Stimulated activated CD8-positive, alpha-beta memory T cell treated with anti-CD3 and anti-CD28 coated beads, Interleukin-2, amount 100 ng/mL, for 48 hours (primary cell): ENCODE measurements around the gene COLEC12.

Experiments used
- DNase-seq, 2 donors: peaks; one replicate each; pipeline ENCODE4 v3.0.0-alpha.2; 2020; ENCODE audit warnings: low read depth in 2 of 2

COLEC12 gene

DNA sequence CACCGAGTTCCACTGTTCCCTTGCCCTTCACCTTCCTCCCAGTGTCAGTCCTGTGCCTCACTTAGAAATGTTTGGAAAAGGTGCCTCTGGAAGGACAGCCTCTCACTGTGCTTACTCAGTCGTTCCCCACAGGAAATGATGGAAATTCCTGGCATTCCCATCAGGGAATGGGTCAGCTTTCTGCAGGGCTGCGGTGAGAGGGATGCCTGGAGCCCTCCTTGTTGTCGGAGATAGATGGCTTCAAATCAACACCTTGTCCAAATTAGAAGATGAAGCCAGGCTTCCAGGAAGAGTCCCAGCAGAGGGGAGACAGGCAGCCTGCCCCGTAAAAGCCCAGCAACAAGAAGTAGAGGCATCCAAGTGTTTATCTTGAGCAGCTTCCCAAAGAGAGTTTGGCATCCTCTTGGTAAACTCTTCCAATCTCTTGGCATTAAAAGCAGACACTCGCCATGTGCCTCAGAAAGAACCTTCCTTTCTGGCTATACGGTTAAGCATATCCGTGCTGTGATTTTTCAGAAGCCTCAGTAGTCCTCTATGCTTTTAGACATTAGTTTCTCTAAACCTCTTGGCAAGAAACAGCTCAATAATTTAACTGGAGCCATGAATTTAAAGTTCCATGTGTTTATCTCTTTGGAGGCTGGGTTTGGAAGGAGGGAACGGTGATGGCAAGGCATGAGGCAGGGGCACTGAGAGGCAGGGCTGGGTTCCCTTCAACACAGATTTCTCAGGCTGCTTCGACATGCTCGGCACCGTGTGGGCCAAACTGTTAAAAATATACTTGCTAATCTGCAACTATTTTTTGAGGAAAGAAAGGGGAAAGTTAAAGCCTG is 25.1 kb downstream of the COLEC12 start:
- DNase-seq = no peak

DNA sequence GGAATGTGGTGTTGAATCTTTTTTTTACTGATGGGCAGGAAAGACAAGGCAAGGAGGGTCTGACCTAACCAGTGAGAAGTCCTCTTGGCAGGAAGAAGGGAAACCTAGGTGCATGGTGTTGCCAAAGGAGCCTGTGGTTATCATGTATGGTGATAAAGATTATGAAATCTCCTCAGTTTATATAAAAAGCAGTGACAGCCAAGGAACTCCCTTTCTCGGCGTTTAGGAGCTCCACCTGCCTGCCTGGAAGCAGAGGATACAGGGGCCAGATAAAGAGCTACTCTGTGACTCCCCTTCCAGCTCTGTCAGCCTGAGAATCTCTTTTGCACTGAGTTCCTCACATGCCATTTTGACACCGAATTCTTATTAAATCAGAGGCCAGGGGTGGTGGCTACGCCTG is 26.1 kb downstream of the COLEC12 start:
- no peak for DNase-seq

DNA sequence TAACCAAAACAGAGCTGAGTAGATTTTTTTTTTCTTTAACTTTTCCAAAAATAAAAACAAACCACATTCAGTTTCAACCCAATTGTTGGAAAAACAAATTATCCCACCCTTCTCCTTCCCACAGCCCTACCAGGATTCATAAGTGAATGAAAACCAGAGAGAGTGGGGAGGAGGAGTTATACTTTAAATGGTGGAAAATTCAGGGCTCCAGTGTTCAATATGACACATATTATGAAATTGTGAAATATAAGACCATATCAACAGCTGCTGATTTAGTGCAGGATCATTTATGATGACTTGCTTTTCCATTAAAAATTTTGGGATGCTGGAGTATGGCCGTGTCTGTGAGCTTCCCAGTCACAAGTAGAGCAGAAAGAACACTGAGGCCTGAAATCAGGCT is 26.7 kb downstream of the COLEC12 start:
- DNase-seq = no peak

DNA sequence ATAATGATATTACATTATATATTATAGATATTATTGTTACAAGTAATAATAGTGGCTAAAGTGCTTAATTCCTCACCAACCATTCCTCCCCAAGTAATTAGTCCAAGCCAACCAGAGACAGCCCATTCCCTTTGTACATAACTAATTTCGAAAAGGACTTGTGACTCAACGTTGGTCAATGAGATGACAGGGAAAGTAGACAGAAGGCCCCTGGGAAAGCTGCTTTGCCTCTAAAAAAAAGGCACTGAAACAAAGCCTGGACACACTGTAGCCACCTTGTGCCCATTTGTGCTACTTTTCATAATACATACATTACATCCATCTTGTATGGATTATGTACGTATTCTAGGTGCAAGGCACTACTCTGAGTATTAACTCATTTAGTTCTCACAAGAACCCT is 28.8 kb downstream of the COLEC12 start:
- DNase-seq = no peak

DNA sequence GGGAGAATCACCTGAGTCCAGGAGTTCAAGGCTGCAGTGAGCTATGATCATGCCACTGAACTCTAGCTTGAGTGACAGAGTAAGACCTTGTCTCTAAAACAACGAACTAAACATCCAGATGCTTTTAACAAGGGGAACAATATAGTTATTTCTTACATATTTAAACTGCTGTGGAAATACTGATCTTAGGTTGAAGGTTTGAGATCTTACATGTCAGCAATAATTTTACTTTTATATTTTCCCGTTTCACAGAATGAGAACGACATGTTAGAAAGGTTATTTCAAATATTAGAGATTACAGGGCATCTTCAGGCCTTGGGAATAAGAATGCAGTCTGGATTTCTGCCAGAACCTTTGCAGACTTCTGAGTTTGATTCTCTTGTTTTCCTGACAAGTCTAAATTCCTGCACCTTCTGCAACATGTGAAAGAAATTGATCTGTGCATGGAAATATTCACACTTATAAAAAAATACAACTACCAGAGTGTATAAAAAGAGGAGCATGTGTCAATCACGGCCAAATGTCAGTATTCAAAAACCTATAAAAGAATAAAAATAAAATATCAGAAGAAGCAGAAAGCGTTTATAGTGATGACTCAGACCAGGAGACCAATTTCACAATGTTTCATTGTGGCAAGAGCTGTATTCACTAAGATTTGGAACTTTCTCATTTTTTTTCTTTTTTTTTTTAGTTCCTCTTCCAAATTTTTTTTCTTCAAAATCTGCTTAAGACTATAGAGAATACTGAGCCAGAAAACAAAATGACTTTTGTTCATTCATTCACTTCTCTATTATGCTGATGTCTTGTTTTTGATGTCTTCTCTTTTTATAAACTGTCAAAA is 29.6 kb downstream of the COLEC12 start:
- no peak for DNase-seq

DNA sequence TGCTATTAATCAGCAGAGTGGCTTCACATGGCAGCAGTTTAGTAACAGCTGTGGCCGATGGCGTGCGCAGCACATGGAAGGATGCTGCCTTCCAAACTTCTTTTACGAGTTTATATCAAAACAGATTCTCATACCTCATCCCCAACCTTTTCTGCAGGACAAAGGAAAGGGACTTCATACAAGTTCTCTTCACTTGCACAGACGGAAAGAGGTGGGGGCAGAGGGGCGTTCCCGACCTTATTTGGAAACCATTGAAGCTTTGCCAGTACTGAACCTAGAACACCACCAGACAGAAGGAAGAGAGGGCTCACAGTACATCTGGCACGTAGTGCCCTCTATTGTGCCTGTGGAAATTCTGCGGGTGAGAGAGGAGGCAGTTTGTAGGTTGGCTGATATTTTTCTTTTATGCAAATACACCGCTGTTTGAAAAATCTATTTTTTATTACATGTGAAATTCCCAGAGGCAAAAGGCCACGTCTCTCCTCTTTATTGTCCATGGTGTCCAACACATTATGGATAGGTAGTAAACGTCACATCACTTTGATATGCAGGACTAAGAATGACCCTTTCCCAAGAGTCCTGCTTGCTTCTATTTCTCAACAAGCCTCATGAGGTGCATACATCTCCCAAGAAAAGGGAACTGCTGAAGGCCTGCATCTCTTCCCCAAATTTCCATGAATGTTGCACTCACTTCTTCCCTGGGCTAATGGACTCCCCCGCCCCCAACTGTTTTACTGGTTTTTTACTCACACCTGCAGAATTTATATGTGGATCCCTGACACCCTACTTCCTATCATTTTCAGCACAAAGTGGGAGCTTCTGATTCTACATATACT is 31.3 kb downstream of the COLEC12 start:
- DNase-seq = no peak

DNA sequence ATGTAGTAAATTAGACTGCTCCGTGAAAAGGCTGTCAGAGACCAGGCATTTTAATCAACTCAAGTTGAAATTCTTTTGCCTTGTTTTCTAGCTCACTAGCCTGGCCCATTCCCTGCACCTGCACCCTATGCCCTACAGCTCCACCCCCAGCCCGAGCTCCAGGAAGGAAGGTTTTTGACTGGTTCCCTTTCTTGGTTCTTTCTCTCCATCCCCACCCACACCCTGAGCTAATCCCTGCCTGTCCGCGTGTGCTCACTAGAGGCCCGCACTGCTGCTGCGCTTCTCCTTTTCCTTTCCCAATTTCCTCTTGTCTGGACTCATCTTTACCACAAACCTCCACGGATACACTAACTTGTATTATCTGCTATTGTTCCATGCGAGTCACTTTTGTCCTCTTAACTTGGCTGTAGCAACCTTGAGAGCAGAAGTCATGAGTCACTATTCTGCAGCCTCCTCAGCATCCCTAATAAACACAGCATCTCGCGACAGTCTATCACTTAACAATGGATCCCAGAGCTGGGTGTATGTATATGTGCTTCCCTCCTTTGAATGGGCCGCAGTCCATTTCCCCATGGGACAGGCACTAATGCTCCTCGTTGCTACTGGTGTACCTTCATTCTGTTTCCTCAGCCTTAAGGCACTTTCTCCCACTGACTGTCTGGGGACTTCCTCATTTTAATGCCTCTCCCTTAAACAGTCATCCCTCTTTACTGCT is 36.5 kb downstream of the COLEC12 start:
- DNase-seq = no peak

DNA sequence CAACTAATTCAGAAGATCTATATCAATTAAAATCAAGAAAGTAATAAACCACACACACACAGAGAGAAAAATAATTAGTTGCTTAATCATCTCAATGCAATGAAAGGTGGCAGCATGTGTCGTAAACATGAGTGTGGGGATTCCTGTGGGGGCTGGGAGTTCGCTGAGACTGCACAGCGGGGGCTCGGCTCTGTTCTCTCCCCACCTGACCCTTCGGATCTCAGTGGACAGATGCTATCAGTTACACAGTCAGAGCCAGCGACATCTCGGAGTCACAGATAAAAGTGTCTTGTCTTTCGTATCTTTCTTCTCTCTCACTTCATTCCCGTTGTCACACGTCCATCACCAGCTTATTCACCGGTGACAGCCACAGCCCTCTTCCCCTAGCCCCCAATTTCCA is 37.1 kb downstream of the COLEC12 start:
- DNase-seq = no peak

DNA sequence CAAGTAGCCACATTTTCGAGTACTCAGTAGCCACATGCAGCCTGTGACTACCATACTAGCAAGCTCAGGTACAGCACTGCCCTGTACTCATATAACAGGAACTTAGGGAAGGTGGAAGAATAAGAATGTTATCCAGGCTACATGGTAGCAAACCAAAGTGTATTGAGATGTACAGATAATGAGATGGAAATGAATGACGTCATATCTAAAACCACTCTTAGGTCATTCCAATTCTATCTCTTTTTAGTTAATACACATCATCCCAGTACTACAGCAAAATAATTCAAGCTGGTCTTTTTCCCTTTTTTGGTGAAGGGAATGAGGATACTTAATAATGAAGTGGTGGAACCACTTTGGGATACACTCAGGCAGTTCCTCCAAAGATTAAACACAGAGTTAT is 38.7 kb downstream of the COLEC12 start:
- no peak for DNase-seq

DNA sequence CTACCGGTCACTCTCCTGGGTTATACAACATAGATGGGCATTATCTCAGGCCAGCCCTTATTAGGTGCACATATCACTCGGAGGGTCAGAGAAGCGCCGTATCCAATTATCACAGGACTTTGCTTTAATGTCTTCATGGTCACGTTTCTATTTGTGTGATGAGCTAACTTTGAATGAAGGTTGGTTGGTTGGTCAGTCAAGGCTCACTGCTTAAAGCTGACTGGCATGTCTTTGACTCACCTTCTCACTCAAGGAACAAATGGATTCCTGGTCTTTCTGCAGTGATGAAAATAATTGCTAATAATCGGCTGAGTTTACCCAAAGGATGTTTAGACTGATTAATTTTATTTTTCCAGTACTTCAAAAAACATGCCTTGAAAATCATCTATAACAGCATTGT is 39.7 kb downstream of the COLEC12 start:
- DNase-seq = no peak

DNA sequence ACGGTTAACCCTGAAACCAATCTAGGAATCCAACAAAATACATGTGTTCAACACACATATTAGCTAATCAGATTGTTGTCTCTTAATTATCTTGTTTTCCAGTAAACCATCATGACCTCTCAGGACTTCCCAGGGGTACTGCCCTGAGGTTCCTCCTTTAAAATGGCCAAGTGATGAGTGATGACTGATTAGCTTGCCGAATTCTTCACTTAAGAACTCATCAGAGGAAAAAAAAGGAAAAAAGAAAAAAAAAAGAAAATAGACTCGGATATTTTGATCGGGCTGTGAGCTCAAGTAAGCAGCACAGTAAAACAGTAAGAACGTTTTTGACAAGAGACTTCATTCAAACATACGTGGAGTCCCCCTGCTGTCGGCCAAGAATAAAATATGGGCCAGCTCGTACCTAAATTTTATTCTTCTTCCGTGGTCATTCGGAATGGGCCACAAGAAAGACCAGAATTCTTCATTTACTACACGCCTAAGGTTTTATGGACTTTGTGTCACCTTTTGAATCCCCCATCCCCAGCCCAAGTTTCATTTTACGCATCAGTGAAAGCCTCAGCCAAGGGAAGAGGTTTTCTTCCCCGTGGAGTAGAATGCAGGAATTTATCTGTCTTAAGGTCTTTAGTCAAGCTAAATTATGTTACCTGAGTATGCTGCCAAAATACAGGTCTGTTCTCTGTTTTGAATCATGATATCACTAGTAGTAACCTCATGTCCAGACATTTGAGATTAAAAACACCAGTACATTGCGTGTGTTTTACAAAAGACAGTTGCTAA is 40.5 kb downstream of the COLEC12 start:
- DNase-seq = no peak

DNA sequence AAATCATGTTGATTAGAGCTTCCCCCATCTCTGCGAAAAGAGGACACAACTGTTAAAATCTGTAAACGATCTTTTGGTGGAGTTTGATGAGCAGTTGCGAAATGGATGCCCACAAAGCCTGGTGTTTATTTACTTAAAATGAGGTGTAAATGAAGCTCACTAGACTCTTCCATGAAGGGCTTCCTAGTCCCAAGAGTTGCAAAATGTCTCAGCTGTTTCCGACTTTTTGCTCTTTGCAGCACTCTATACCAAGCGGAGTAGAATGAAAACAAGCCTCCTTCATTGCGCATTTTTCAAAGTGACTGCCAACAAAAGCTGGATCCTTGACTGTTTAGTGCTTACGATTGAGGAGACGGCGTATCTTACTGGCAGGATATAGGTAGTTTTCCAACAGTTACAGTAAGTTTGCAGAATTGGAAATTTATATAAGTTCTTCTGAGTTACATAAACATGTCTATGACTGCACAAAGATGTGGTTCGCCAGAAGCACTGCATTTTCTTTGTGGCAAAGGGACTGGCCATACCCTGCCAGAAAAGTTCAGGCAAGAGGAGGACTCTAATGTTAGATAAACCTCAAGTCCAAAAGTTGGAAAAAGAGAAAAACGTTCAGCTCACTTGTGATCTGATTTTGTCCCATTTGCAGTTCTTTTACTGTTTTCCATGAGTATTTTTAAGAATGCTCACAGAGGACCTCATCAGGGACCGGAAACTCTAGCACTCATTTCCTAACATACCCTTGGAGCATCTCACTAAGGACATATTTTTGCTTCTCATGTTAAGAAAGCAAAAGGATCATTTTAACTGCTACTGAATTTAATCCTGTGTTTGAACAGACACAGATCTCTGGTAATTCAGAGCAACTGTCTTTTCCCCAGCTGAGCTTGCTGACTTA is 42.7 kb downstream of the COLEC12 start:
- no peak for DNase-seq

DNA sequence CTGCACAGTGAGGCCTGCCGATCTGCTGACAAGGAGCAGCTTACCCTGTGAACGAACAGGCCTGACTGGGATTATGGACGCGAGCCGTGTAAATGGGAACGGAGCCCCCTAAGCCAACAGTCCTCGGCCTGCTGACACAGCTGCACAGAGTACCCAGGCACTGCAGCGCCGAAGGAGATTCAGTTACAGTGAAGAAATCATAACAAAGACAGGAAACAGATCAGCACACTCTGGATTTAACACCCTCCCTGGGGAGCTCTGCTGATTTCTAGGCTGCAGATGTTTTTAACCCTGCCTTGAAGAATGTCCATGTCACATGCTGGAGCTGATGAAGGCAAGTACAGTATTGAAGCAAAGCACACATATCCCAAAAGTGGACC is 43.4 kb downstream of the COLEC12 start:
- DNase-seq = no peak

DNA sequence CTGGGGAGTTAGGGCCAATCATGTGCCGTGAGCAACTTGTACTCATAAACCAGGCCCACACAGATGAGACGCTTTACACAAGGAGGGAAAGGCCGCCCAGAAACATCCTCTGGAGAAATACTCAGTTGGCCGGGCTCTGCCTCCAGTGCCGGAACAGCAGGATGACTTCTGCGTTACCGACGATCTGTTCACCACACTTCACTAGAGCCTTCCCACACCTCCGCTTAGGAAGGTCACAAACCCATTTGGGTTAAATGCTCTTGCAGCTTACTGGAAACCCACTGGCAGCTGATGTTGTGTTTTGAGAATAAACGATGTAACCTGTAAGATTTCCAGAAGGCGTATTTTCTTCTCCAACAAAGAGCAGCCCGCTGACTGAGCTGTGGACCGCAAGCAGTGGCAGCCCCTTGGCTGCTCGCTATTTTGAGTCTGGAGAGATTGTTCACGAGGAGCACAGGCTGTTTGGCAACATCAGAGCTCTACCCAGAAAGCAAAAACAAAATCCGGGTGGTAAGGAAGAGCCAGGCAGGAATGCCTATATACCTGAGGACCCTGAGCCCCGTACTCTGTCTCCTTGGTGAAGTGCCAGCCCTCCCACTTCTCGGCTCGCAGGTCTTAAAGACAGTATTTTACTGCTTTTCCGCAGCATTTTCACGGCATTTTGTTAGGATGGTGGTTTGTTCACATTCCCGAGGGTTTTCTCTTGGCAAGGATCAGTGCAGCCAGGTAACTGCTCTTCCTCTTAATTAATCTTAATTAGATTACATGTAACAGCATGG is 44.0 kb downstream of the COLEC12 start:
- no peak for DNase-seq

DNA sequence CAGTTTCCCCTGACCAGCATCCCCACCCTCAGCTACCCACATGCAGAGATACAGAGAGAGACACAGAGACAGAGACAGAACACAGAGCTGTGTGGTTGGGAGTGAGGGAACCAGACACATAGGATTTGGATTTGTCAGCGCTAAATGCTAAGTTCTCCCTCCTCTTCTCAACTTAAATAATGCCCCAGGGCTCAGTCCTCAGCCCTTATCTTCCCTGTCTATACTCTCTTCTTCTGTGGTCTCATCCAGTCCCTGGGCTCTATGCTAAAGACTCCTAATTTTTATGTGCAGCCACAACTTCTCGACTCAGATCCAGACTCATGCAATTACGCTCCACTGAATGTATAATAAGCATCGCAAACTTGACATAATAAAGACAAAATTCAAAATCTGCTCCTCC is 47.1 kb downstream of the COLEC12 start:
- no peak for DNase-seq

DNA sequence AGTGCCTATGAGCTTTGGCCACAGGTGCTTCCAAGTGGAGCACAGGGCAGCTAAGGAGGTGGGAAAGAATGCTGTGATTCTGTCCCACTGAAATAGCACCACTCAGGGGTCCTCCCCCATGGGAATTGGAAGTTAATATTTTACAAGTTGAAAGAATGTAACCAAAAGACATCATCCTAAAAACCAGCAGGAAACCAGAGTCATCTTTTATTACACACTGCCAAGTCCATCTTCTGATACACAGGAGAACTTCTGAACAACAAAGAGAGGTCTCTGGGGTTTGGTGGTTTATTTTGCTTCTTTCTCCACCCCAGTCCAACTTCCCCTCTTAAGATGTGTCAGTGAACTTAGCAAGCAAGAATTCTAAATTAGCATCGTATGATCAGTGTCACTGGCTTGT is 47.7 kb downstream of the COLEC12 start:
- DNase-seq = no peak

DNA sequence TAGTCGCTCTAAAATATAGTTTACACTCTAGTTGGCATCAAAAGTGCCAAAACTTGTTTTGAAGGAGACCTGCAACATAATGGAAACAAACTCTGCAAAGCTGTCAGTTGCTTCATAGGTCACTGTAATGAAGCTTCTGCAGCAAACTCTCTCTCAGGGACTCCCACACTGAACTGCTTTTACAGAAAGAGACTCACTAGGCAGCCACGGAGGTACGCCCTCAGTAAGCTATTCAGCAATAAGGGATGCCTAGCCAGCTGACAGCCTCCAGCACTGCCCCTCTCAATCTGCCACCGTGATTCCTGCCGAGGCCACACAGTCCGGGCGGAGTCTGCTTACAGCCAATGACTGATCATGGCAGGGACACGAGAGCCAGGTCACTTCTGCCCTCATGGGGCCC is 51.1 kb downstream of the COLEC12 start:
- DNase-seq = no peak

DNA sequence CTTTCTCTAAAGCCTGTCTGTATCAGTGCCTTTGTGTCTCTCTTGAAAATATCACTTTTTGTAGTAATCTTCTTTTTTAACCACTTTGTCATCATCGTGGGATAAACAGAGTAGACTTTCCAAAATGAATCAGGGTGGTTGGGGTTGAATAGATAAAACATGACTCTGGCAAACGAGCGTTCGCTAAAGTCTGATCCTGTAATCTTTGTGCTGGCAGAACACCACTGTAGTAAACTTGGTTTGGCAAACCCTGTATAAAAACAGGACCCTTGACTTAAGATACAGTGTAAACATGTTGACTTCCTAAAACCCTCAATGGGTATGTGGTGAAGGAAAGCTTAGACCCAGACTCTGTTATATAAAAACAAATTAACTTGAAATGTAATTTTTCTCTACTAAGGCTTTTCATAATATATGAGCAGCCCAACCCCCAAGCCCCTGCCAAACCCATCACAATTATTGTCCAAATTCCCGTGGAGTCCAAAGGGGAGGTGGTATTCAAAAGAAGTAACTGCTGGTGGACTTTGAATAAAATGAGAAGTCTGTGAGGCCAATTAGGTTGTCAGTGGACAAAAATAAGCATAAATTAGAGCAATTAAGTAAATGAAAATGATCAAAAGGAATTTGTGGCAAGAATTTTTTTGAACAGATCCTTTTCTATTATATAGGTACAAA is 52.2 kb downstream of the COLEC12 start:
- DNase-seq = no peak
